Activated naive CD4-positive, alpha-beta T cell treated with anti-CD3 and anti-CD28 coated beads, Interleukin-2, amount 50 U/mL, for 24 hours (primary cell): ENCODE measurements around the gene LRG1.

Experiments
- H3K27ac Mint-ChIP-seq: one replicate; pipeline ENCODE4 v1.8.0; 2021; ENCODE audit warnings: mild to moderate bottlenecking, mixed read lengths
- H3K27me3 Mint-ChIP-seq: one replicate; pipeline ENCODE4 v1.8.0; 2021; ENCODE audit warnings: mixed read lengths
- H3K36me3 Mint-ChIP-seq: one replicate; pipeline ENCODE4 v1.8.0; 2021; ENCODE audit warnings: mixed read lengths
- H3K4me1 Mint-ChIP-seq: one replicate; pipeline ENCODE4 v1.8.0; 2021; ENCODE audit warnings: mixed read lengths
- H3K4me3 Mint-ChIP-seq: one replicate; pipeline ENCODE4 v1.8.0; 2021; ENCODE audit warnings: mild to moderate bottlenecking, mixed read lengths
- H3K9me3 Mint-ChIP-seq: one replicate; pipeline ENCODE4 v1.8.0; 2021; ENCODE audit warnings: mixed read lengths

LRG1 gene

GRCh38 chr19:4525563-4526002 lies 14.3 kb downstream of the LRG1 start:
- Mint-ChIP-seq H3K27me3 (no peaks in the 10 kb centered on the region), H3K27ac (no peak overlapping the region), H3K4me3 (no peak overlapping the region), H3K4me1 (no peaks in the 10 kb centered on the region), H3K9me3 (no peaks in the 10 kb centered on the region), H3K36me3 (no peaks in the 10 kb centered on the region)

GRCh38 chr19:4524808-4525562 lies 14.9 kb downstream of the LRG1 start:
- H3K4me1 Mint-ChIP-seq = no peaks in the 10 kb centered on the region
- no peaks in the 10 kb centered on the region for H3K27me3 Mint-ChIP-seq
- H3K27ac Mint-ChIP-seq = no peak overlapping the region
- H3K9me3 Mint-ChIP-seq = no peaks in the 10 kb centered on the region
- H3K4me3 Mint-ChIP-seq = no peak overlapping the region
- no peaks in the 10 kb centered on the region for H3K36me3 Mint-ChIP-seq

DNA sequence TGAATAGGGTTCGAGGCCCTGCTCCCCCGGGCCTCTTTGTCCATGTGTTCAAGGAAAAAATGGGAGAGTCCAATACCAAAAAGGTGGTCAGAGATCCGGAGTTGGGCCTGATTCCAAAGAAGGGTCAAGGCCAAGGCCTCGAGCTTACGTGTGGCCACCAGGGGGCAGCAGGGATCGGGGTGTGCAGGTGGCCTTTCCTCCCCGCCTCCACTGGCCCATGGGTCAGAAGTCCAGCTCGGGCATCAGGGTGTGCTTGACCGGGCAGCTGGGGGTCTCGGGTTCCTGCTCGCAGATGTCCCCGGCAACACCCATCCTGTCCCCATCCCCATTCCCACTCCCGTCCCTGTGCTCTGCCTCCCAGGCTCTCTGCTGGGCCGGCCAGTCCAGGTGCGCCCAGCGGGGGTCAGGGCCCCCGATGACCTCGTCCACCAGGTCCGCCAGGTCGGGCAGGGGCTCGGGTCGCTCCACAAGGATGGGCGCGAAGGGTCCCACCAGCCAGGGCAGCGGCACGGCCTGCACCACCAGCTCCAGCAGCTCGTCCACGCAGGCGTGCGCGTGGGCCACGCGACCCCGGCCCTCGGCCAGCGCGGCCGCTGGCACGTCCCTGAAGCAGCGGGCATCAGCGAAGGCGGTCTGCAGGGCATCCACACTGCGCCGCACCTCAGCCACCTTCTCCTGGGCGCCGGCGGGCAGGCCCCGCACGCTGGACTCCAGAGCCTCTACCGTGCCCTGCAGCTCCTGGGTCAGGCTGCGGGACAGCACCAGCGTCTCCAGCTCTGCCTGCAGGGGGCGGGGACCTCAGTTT lies 16.3 kb downstream of the LRG1 start:
- no peaks in the 10 kb centered on the region for H3K4me1 Mint-ChIP-seq
- no peaks in the 10 kb centered on the region for H3K36me3 Mint-ChIP-seq
- H3K4me3 Mint-ChIP-seq = no peak overlapping the region
- H3K27me3 Mint-ChIP-seq = peaks cover 4% of the 10 kb centered on the region
- no peak overlapping the region for H3K27ac Mint-ChIP-seq
- no peaks in the 10 kb centered on the region for H3K9me3 Mint-ChIP-seq

GRCh38 chr19:4522291-4523002 lies 17.4 kb downstream of the LRG1 start:
- Mint-ChIP-seq H3K4me3 (no peak overlapping the region), H3K4me1 (no peaks in the 10 kb centered on the region), H3K9me3 (no peaks in the 10 kb centered on the region), H3K27ac (no peak overlapping the region), H3K27me3 (peaks cover 4% of the 10 kb centered on the region), H3K36me3 (no peaks in the 10 kb centered on the region)

GRCh38 chr19:4521888-4522242 lies 18.0 kb downstream of the LRG1 start:
- Mint-ChIP-seq H3K27ac (no peak overlapping the region), H3K4me1 (no peaks in the 10 kb centered on the region), H3K9me3 (no peaks in the 10 kb centered on the region), H3K36me3 (no peaks in the 10 kb centered on the region), H3K4me3 (no peak overlapping the region), H3K27me3 (peaks cover 4% of the 10 kb centered on the region)

DNA sequence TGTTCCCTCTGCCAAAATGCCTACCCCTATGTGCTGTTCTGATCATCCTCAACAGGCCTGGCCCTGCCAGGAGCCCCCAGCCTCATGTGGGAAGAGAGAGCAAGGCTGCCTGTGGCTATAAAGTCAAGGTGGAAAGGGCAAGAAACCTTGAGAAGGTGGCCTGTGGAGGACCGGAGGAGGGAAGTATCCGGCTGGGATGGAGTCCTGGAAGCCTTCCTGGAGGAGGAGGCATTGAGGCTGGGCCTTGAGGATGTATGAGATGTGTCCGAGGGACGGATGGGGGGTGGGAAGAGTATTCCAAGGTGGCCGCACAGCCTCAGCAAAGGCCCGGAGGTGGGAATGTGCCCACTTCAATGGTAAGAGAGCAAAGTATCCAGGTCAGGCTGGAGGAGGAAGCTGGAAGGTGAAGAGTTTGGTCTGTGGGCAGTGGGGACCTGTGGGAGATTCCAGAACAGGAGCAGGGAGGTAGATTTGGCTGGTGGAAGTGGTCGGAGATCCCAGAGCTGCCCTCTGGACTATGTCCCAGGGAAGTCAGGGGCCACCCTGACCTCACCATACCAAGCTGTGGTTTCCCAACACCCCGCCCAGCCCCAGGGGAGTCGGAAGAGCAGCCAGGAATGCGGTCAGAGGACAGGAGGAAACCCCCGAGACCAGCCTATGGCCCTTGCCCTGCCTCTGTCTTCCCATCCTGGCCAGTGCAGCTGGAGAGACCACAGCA lies 18.5 kb downstream of the LRG1 start:
- H3K36me3 Mint-ChIP-seq = no peaks in the 10 kb centered on the region
- peaks cover 4% of the 10 kb centered on the region for H3K27me3 Mint-ChIP-seq
- H3K27ac Mint-ChIP-seq = peak overlapping the region; percentile 67
- no peaks in the 10 kb centered on the region for H3K4me1 Mint-ChIP-seq
- no peak overlapping the region for H3K4me3 Mint-ChIP-seq
- H3K9me3 Mint-ChIP-seq = no peaks in the 10 kb centered on the region

DNA sequence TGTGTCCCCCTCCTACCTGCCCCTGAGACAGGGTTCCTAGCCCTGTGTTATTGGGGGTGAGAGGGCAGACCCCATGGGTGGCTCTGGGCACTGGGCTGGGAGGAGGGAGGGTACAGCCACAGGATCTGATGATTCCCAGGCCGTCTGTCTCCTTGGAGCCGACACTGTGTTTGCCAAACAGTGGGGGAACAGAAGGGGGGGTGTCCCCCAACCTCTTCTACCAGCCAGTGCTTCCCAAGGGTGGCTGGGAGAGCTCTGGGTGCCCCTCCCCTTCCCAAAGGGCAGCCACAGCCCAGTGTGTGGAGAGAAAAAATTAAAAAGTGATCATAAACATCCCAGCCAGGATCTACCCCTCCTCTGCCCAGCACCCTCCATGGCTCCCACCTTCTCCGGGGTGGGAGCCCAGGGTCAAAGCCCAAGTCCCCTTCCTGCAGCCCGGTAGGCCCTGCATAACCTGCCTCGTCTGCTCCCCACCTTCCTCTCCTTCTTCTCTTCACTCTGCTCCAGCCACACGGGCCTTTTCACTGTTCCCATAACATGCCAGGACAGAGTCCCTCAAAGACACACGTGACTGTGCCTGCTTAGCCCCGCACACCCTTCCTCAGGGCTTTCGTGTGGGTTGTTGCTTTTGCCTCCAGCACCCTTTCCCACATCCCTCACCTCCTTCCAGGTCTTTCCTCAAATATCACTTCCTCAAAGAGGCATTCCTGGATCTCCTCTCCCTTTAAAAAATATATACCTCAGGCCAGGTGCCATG lies 20.1 kb downstream of the LRG1 start:
- Mint-ChIP-seq H3K4me1 (no peaks in the 10 kb centered on the region), H3K4me3 (no peak overlapping the region), H3K9me3 (no peaks in the 10 kb centered on the region), H3K36me3 (no peaks in the 10 kb centered on the region), H3K27ac (no peak overlapping the region), H3K27me3 (peaks cover 4% of the 10 kb centered on the region)

DNA sequence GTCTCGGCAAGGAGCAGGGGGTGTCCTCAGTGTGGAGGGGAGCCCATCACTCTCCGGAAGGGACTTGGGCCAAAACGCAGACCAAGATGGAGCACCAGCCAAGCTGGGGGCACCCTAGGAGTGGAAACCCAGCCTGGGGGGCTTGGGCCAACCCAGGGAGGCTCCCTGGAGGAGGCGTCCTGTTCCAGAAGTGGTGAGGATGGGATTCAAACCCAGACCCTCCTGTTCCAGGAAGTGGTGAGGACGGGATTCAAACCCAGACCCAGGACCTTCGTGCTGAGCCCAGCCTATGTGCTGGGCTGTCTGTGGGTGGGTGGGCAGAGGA lies 20.7 kb downstream of the LRG1 start:
- Mint-ChIP-seq H3K36me3 (no peaks in the 10 kb centered on the region), H3K27me3 (peaks cover 4% of the 10 kb centered on the region), H3K9me3 (no peaks in the 10 kb centered on the region), H3K4me3 (no peak overlapping the region), H3K27ac (no peak overlapping the region), H3K4me1 (no peaks in the 10 kb centered on the region)

GRCh38 chr19:4518345-4519171 lies 21.3 kb downstream of the LRG1 start, which contains the start of gene PLIN4:
Gene PLIN4 (minus strand): TSS chr19:4518486. CDS start chr19:4518272, 214 bp downstream.
- peaks cover 4% of the 10 kb centered on the region for H3K27me3 Mint-ChIP-seq
- no peak within 1 kb of the TSS for H3K27ac Mint-ChIP-seq
- H3K4me3 Mint-ChIP-seq = no peak within 1 kb of the TSS
- no peaks in the 10 kb centered on the region for H3K4me1 Mint-ChIP-seq
- H3K36me3 Mint-ChIP-seq = no peaks in the 10 kb centered on the region
- no peaks in the 10 kb centered on the region for H3K9me3 Mint-ChIP-seq

DNA sequence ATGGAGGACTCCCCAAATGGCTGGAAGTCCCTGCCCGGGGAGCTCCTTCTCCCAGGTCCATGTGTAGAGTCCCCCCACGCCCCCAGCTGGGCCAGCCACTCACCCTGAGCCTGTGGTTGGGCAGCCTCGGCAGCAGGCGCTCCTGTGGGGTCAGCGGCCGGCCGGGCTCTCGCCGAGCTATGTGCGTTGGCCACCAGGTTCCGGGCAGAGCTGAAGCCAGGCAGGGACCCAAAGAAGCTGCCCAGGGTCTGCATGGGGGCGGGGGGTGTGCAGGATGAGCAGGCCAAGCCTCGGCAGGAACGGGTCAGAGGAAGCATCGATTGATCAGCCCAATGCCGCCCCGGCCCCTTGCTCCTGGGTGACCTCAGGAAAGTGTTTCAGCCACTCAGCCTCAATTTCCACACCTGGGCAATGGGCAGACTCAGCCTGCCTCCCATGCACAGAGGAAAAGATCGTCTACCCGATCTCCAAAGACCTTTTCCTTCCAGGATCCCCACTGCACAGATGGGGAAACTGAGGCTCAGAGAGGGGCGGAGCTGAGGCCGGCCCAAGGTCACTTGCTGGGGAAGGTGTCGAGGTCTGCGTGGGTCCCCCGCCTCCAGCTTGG lies 22.3 kb downstream of the LRG1 start:
- Mint-ChIP-seq H3K9me3 (no peaks in the 10 kb centered on the region), H3K27ac (no peak overlapping the region), H3K4me3 (no peak overlapping the region), H3K4me1 (no peaks in the 10 kb centered on the region), H3K36me3 (no peaks in the 10 kb centered on the region), H3K27me3 (peaks cover 4% of the 10 kb centered on the region)

DNA sequence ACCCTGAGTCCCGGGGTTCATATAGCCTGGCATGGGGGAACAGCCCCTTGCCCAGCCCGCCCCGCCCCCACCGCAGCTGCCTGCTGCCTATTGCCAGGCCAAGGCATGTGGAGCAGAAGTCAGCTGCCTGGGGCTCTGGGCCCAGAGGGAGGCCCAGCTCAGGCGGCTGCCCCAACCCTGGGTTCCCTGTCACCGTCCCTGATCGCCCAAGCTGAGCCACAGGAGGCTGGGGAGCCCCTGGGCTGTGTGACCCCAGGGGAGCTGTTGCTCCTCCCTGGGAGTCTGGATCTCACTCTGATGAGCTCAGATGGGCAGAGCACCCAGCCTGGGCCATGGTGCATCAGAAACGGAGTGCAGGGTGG lies 22.9 kb downstream of the LRG1 start:
- Mint-ChIP-seq H3K9me3 (no peaks in the 10 kb centered on the region), H3K36me3 (no peaks in the 10 kb centered on the region), H3K4me1 (no peaks in the 10 kb centered on the region), H3K4me3 (no peak overlapping the region), H3K27ac (no peak overlapping the region), H3K27me3 (peaks cover 4% of the 10 kb centered on the region)

DNA sequence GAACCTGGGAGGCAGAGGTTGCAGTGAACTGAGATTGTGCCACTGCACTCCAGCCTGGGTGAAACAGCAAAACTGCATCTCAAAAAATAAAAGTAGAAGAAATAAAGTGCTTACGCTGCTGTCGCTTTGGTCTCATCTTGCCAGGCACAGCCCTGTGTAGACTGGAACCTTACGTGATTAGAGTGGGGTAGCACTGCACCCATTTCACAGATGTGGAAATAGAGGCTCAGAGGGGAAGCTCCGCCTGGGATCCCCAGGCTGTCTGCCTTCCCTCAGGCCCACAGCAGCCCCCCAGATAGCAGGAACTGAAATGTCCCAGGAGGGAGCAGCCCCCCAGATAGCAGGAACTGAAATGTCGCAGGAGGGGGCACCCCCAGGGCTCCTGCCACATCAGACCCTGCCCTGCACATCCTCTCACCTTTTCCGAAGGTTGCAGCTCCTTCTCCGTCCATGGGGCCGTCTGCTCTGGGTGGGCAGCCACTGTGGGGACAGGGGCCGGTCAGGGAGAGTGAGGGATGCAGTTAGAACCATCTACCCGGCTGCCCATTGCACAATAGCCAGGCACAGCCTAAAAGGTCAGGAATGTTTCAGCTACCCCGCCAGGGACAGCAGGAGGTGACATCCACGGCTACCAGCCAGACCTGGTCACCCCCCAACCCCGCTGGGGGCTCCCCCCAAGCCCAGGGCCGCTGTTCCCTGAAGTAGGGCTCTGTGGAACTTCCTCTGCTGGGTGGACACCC lies 23.5 kb downstream of the LRG1 start:
- no peak overlapping the region for H3K27ac Mint-ChIP-seq
- H3K9me3 Mint-ChIP-seq = no peaks in the 10 kb centered on the region
- H3K36me3 Mint-ChIP-seq = no peaks in the 10 kb centered on the region
- peaks cover 4% of the 10 kb centered on the region for H3K27me3 Mint-ChIP-seq
- no peak overlapping the region for H3K4me3 Mint-ChIP-seq
- H3K4me1 Mint-ChIP-seq = no peaks in the 10 kb centered on the region

- no peaks in the 10 kb centered on the region for H3K9me3 Mint-ChIP-seq
- H3K4me1 Mint-ChIP-seq = no peaks in the 10 kb centered on the region
- no peaks in the 10 kb centered on the region for H3K36me3 Mint-ChIP-seq
- H3K27me3 Mint-ChIP-seq = peaks cover 4% of the 10 kb centered on the region
- H3K27ac Mint-ChIP-seq = no peak overlapping the region
- no peak overlapping the region for H3K4me3 Mint-ChIP-seq
These were observed 24.1 kb downstream of the LRG1 start for GRCh38 chr19:4515732-4516131.
